Kidney (tissue), 14 donors: ENCODE results near the gene ARFRP1. TPM values are rescaled to one million over a fixed set of nuclear protein-coding genes. Genes with fewer than 3 reads are reported as not detected.

Experiments
- DNase-seq, 5 donors: peaks; one replicate each; pipeline ENCODE4 v3.0.0-alpha.2; 2013 to 2020
- FAIRE-seq: peaks from 2 replicates; lab custom pipeline; 2012; peaks lifted over from hg19 to GRCh38; lab: Jason Lieb, UNC
- H3K27ac ChIP-seq, 2 donors: one replicate each; pipeline ENCODE4 v1.7.0; 2013; ENCODE audit warnings: low read depth in 2 of 2, low read length in 2 of 2, inconsistent platforms in 1 of 2
- H3K27me3 ChIP-seq: one replicate; pipeline ENCODE4 v1.7.1; 2013; ENCODE audit warnings: low read length, inconsistent platforms; ENCODE audit not compliant: control insufficient read depth, insufficient read depth
- H3K36me3 ChIP-seq, 3 donors: one replicate each; pipeline versions ENCODE4 v1.7.0 to v1.7.1; 2013; ENCODE audit warnings: low read length in 3 of 3, control low read depth in 1 of 3, inconsistent platforms in 1 of 3; ENCODE audit not compliant: insufficient read depth in 3 of 3, control insufficient read depth in 2 of 3
- H3K4me1 ChIP-seq, 3 donors: one replicate each; pipeline versions ENCODE4 v1.7.0 to v1.7.1; 2013; ENCODE audit warnings: low read length in 3 of 3, inconsistent platforms in 1 of 3, low read depth in 1 of 3; ENCODE audit not compliant: control insufficient read depth in 2 of 3, insufficient read depth in 2 of 3
- H3K4me3 ChIP-seq, 3 donors: one replicate each; pipeline versions ENCODE4 v1.7.0 to v1.8.1; 2013; ENCODE audit warnings: low read length in 3 of 3, control low read depth in 1 of 3, inconsistent platforms in 1 of 3
- H3K9ac ChIP-seq, 3 donors: one replicate each; pipeline versions ENCODE4 v1.7.0 to v1.7.1; 2013; ENCODE audit warnings: low read length in 3 of 3, control low read depth in 1 of 3, inconsistent platforms in 1 of 3
- H3K9me3 ChIP-seq, 3 donors: one replicate each; pipeline versions ENCODE4 v1.7.0 to v1.7.1; 2013; ENCODE audit warnings: low read length in 3 of 3, control low read depth in 1 of 3, inconsistent platforms in 1 of 3; ENCODE audit not compliant: control insufficient read depth in 2 of 3, insufficient read depth in 1 of 3
- intact Hi-C: fragments of 100-400 bp; cut with DNase I; formaldehyde crosslinking; loops from one replicate; pipeline ENCODE4 v1.11.1; 2022
- polyA plus RNA-seq: library from polyadenylated mRNA; stranded (reverse); fragments of 350-450 nt; fragmentation: Illumina TruSeq; extraction: RNeasy Lipid Tissue Mini Kit (QIAGEN cat#74804); gene quantifications from one replicate; pipeline ENCODE4 v1.2.3, GENCODE V29; 2014; ENCODE audit warnings: low read depth, low replicate concordance; ENCODE audit not compliant: insufficient read depth
- total RNA-seq: library from RNA; stranded (reverse); fragmentation: NEBNext Ultra II Directional; extraction: Animal tissue kit (Norgen Biotek cat#: 25700); gene quantifications from one replicate; pipeline ENCODE4 v1.2.1, GENCODE V29; 2021
- TF ChIP-seq, protein P1 (sequence below): IDR thresholded peaks from 3 replicates; pipeline ENCODE4 v1.5.1; 2012; ENCODE audit warnings: mild to moderate bottlenecking, moderate library complexity, borderline replicate concordance; ENCODE audit not compliant: insufficient read depth; ENCODE audit errors: extremely low read depth
- donor health status: control.
- donor health status: control.
- donor health status: control.
- donor health status: control.
- donor health status: control.
- donor health status: DM: yes; HTN: yes; CAD: no.
- donor health status: Normal renal cell carcinoma (clear cell type).

The ARFRP1 gene
- total and polyA plus RNA-seq, 2 donors from 2014 or later, result 60.6 to 71.2 TPM

DNA sequence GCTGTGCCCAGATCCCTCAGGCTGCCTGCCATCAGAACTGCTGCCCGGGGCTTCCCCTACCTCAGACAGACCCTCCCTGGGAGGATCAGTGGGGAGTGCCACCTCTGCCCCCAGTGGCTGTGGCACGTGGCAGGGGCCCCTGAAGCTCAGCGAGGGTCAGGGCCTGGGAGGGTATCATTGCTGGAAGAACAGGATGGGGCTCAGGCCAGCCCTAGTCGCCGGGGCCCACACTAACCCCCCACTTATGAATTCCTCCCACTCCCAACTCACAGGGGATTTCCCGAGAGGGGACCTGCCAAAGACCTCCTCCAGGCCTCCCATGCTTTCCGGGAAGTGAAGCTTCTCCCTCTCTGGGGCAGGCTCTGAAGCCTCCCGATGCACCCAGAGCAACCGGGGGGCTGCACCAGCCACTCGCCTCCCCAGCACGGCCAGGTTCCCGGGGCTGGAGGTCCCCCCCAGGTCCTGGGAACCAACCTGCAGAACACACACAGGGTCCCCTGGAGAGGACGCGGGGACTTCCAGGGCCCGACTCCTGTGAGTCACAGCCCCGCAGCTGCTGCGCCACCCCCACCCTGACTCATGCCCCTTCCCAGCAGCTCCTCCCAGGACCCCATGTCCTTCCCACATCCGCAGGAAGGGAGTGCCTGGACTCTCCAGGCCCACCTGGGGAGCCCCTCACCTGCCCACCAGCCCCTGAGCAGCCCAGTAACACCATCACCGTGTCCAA lies 8.9 kb downstream of the ARFRP1 start:
- intact Hi-C loops, result no loop called here
- Histone ChIP-seq H3K9me3 (no peaks in the 10 kb centered on the region), H3K27ac (peak overlapping the region in 1 of 2 donors; percentile 32), H3K36me3 (peaks cover 0 to 4% (median 2%) of the 10 kb centered on the region in 3 donors), H3K4me1 (peaks cover 0 to 14% (median 0%) of the 10 kb centered on the region in 3 donors), H3K9ac (no peak overlapping the region), H3K4me3 (no peak overlapping the region), H3K27me3 (no peaks in the 10 kb centered on the region)
- DNase-seq, result peak in 2 of 5 donors; percentile 46 to 95
- FAIRE-seq, result no peak
- TF ChIP-seq, protein P1, sequence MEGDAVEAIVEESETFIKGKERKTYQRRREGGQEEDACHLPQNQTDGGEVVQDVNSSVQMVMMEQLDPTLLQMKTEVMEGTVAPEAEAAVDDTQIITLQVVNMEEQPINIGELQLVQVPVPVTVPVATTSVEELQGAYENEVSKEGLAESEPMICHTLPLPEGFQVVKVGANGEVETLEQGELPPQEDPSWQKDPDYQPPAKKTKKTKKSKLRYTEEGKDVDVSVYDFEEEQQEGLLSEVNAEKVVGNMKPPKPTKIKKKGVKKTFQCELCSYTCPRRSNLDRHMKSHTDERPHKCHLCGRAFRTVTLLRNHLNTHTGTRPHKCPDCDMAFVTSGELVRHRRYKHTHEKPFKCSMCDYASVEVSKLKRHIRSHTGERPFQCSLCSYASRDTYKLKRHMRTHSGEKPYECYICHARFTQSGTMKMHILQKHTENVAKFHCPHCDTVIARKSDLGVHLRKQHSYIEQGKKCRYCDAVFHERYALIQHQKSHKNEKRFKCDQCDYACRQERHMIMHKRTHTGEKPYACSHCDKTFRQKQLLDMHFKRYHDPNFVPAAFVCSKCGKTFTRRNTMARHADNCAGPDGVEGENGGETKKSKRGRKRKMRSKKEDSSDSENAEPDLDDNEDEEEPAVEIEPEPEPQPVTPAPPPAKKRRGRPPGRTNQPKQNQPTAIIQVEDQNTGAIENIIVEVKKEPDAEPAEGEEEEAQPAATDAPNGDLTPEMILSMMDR, result no peak

GRCh38 chr20:63697868-63698545 lies 9.8 kb downstream of the ARFRP1 start:
- Histone ChIP-seq H3K4me1 (peaks cover 0 to 14% (median 0%) of the 10 kb centered on the region in 3 donors), H3K36me3 (peaks cover 0 to 2% (median 0%) of the 10 kb centered on the region in 3 donors), H3K27ac (no peak overlapping the region), H3K4me3 (no peak overlapping the region), H3K27me3 (no peaks in the 10 kb centered on the region), H3K9me3 (no peaks in the 10 kb centered on the region), H3K9ac (no peak overlapping the region)
- FAIRE-seq, result no peak
- TF ChIP-seq, protein P1, result no peak
- peak in 2 of 5 donors; percentile 50 to 72 for DNase-seq
- intact Hi-C loops, result no loop called here

DNA sequence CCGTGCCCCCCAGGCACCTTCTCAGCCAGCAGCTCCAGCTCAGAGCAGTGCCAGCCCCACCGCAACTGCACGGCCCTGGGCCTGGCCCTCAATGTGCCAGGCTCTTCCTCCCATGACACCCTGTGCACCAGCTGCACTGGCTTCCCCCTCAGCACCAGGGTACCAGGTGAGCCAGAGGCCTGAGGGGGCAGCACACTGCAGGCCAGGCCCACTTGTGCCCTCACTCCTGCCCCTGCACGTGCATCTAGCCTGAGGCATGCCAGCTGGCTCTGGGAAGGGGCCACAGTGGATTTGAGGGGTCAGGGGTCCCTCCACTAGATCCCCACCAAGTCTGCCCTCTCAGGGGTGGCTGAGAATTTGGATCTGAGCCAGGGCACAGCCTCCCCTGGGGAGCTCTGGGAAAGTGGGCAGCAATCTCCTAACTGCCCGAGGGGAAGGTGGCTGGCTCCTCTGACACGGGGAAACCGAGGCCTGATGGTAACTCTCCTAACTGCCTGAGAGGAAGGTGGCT lies 10.4 kb downstream of the ARFRP1 start:
- peaks cover 0 to 14% (median 0%) of the 10 kb centered on the region in 3 donors for H3K4me1 ChIP-seq
- FAIRE-seq (no peak), DNase-seq (peak in 2 of 5 donors; percentile 66 to 78)
- H3K27ac ChIP-seq, result no peak overlapping the region
- no peaks in the 10 kb centered on the region for H3K36me3 ChIP-seq
- intact Hi-C loops, result no loop called here
- H3K4me3 ChIP-seq, result peak overlapping the region in 1 of 3 donors; percentile 32
- no peaks in the 10 kb centered on the region for H3K9me3 ChIP-seq
- no peak overlapping the region for H3K9ac ChIP-seq
- H3K27me3 ChIP-seq, result no peaks in the 10 kb centered on the region
- TF ChIP-seq, protein P1, result no peak
